Measurements from ENCODE around the gene SUMO3. TPM values are rescaled to one million over a fixed set of nuclear protein-coding genes. Genes with fewer than 3 reads are reported as not detected.
A peak's percentile ranks its signal among the peaks of the same experiment; 100 is the strongest.

Gene SUMO3
- polyA plus RNA-seq, 3 donors: 101 to 116 (median 106) TPM

GRCh38 chr21:44784810-44785209 lies 33.1 kb downstream of the SUMO3 start:
- no peak for DNase-seq

GRCh38 chr21:44783020-44783696 lies 34.7 kb downstream of the SUMO3 start:
- DNase-seq: no peak

GRCh38 chr21:44780767-44781459 lies 36.9 kb downstream of the SUMO3 start:
- DNase-seq: no peak

- DNase-seq: no peak
These were observed 37.7 kb downstream of the SUMO3 start for GRCh38 chr21:44780137-44780502.

GRCh38 chr21:44779417-44780136 lies 38.3 kb downstream of the SUMO3 start:
- DNase-seq: no peak

GRCh38 chr21:44778983-44779382 lies 38.9 kb downstream of the SUMO3 start:
- DNase-seq: no peak

- DNase-seq: no peak
These were observed 39.4 kb downstream of the SUMO3 start for GRCh38 chr21:44778499-44778911.

GRCh38 chr21:44778094-44778493 lies 39.8 kb downstream of the SUMO3 start:
- DNase-seq: no peak

- DNase-seq: no peak
These were observed 42.9 kb downstream of the SUMO3 start for GRCh38 chr21:44774972-44775371.

GRCh38 chr21:44773291-44773932 lies 44.5 kb downstream of the SUMO3 start:
- peak; percentile 88 for DNase-seq

GRCh38 chr21:44771896-44772525 lies 45.9 kb downstream of the SUMO3 start:
- no peak for DNase-seq

- peak; percentile 64 for DNase-seq
These were observed 49.7 kb downstream of the SUMO3 start for GRCh38 chr21:44767834-44768831.

- no peak for DNase-seq
These were observed 51.0 kb downstream of the SUMO3 start for GRCh38 chr21:44766818-44767354.

- no peak for DNase-seq
These were observed 51.6 kb downstream of the SUMO3 start for GRCh38 chr21:44766014-44766817.

- no peak for DNase-seq
These were observed 52.4 kb downstream of the SUMO3 start for GRCh38 chr21:44765231-44766013.

- no peak for DNase-seq
These were observed 53.3 kb downstream of the SUMO3 start for GRCh38 chr21:44764319-44765230.
